Stimulated activated CD4-positive, alpha-beta T cell treated with anti-CD3 and anti-CD28 coated beads, TNF-alpha, amount 100 ng/mL, for 4 hours (primary cell): ENCODE measurements around the gene LRRN2.

Experiments
- DNase-seq, 3 experiments: peaks; one replicate each; pipeline ENCODE4 v3.0.0-alpha.2; 2020; ENCODE audit warnings: low read depth in 3 of 3

The LRRN2 gene

GRCh38 chr1:204662530-204662929, 23.0 kb downstream of the LRRN2 start:
- no peak for DNase-seq

- no peak for DNase-seq
Observed at GRCh38 chr1:204660509-204660908, 25.0 kb downstream of the LRRN2 start.

GRCh38 chr1:204659056-204659455, 26.5 kb downstream of the LRRN2 start:
- DNase-seq: no peak

GRCh38 chr1:204658295-204658694, 27.2 kb downstream of the LRRN2 start:
- DNase-seq: no peak

- no peak for DNase-seq
Observed at GRCh38 chr1:204653590-204654340, 31.8 kb downstream of the LRRN2 start.

GRCh38 chr1:204652497-204652896, 33.0 kb downstream of the LRRN2 start:
- DNase-seq: no peak

GRCh38 chr1:204651843-204652421, 33.6 kb downstream of the LRRN2 start:
- no peak for DNase-seq

- DNase-seq: no peak
Observed at GRCh38 chr1:204650911-204651570, 34.5 kb downstream of the LRRN2 start.

GRCh38 chr1:204649721-204650521, 35.6 kb downstream of the LRRN2 start:
- no peak for DNase-seq

- no peak for DNase-seq
Observed at GRCh38 chr1:204648576-204648975, 37.0 kb downstream of the LRRN2 start.

- no peak for DNase-seq
Observed at GRCh38 chr1:204647805-204648153, 37.8 kb downstream of the LRRN2 start.

- DNase-seq: no peak
Observed at GRCh38 chr1:204647114-204647804, 38.3 kb downstream of the LRRN2 start.

GRCh38 chr1:204645666-204646065, 39.9 kb downstream of the LRRN2 start:
- no peak for DNase-seq

- DNase-seq: no peak
Observed at GRCh38 chr1:204645251-204645650, 40.3 kb downstream of the LRRN2 start.

- DNase-seq: no peak
Observed at GRCh38 chr1:204643503-204643902, 42.0 kb downstream of the LRRN2 start.

GRCh38 chr1:204641936-204642335, 43.6 kb downstream of the LRRN2 start:
- DNase-seq: no peak

- no peak for DNase-seq
Observed at GRCh38 chr1:204641455-204641854, 44.1 kb downstream of the LRRN2 start.

GRCh38 chr1:204640578-204640977, 45.0 kb downstream of the LRRN2 start:
- DNase-seq: no peak

GRCh38 chr1:204634260-204634910, 51.2 kb downstream of the LRRN2 start:
- DNase-seq: no peak

GRCh38 chr1:204633665-204634064, 51.9 kb downstream of the LRRN2 start:
- no peak for DNase-seq
